ENCODE measurements around the gene CLASP1. TPM values are rescaled to one million over a fixed set of nuclear protein-coding genes. Genes with fewer than 3 reads are reported as not detected.

The CLASP1 gene
- total and polyA plus RNA-seq, 2 experiments from 2014 or later = 16.6 to 56.3 TPM

GRCh38 chr2:121635371-121635770 lies 13.9 kb downstream of the CLASP1 start:
- no peaks in the 10 kb centered on the region; the same call in 2 of the 3 replicates for H3K4me1 Mint-ChIP-seq
- no peak for ATAC-seq
- Histone ChIP-seq H3K4me1 (ENCODE audit: insufficient read depth) (no peaks in the 10 kb centered on the region; the same call in 1 of the 2 replicates), H3K9me2 (ENCODE audit: insufficient read depth) (no peaks in the 10 kb centered on the region), H4K20me1 (replicated peaks; ENCODE audit: insufficient read depth) (peaks cover 14% of the 10 kb centered on the region), H3K27ac (ENCODE audit: low read depth) (no peak overlapping the region), H3K79me2 (replicated peaks; ENCODE audit: insufficient read depth) (peaks cover 99% of the 10 kb centered on the region), H3K4me2 (no peak overlapping the region), H3F3A (replicated peaks; ENCODE audit: low read depth) (no peaks in the 10 kb centered on the region), H3K36me3 (ENCODE audit: insufficient read depth) (peaks cover 7% of the 10 kb centered on the region), H2AFZ (no peak overlapping the region), H3K27me3 (ENCODE audit: insufficient read depth) (no peaks in the 10 kb centered on the region), H3K4me3 (no peak overlapping the region)
- H3K27me3 Mint-ChIP-seq (ENCODE audit: insufficient read depth, low read depth, poor library complexity) = no peaks in the 10 kb centered on the region
- peaks cover 35% of the 10 kb centered on the region for H3K36me3 Mint-ChIP-seq (ENCODE audit: low read depth)
- peaks cover 24% of the 10 kb centered on the region for H3K9me3 Mint-ChIP-seq
- H3K4me3 Mint-ChIP-seq = no peak overlapping the region
- TF ChIP-seq JUNB (IDR thresholded peaks at IDR 0.05; ENCODE audit: unreplicated experiment) (no peak), REST (IDR thresholded peaks at IDR 0.05; ENCODE audit: unreplicated experiment) (no peak), ZNF114 (CRISPR knock-in tag; IDR thresholded peaks at IDR 0.05) (no peak), EZH2 (IDR thresholded peaks at IDR 0.05; ENCODE audit: low read depth, unreplicated experiment) (no peak), POLR2AphosphoS5 (IDR thresholded peaks at IDR 0.05; ENCODE audit: low read depth) (no peak), ZNF462 (CRISPR knock-in tag; IDR thresholded peaks at IDR 0.05) (no peak), CREB1 (CRISPR knock-in tag; IDR thresholded peaks at IDR 0.05; ENCODE audit: low read depth) (no peak), STAT1 (IDR thresholded peaks at IDR 0.05; ENCODE audit: unreplicated experiment) (no peak), EZH2phosphoT487 (IDR thresholded peaks at IDR 0.05; ENCODE audit: unreplicated experiment) (no peak), NANOG (IDR thresholded peaks at IDR 0.05; ENCODE audit: borderline replicate concordance) (no peak), ETS1 (IDR thresholded peaks at IDR 0.05) (no peak), ZNF331 (CRISPR knock-in tag; IDR thresholded peaks at IDR 0.05; ENCODE audit: low read depth) (no peak), CTCF (conservative IDR thresholded peaks at IDR 0.05; ENCODE audit: low read depth in 2 of 2) (no peak)
- H3K27ac Mint-ChIP-seq = no peak overlapping the region
- DNase-seq (ENCODE audit: low spot score) = no peak
